MM.1S (cell line): Measurements from ENCODE around the gene BRINP3.

Experiments
- EZH2 ChIP-seq: fragments of 300-600 bp; sonication (generic); optimal IDR thresholded peaks from 2 replicates; pipeline ENCODE3; 2017; ENCODE audit warnings: low read depth, mild to moderate bottlenecking, antibody characterized with exemption, low read length, mixed read lengths
- TF ChIP-seq, protein P1 (sequence below): fragments of 300-600 bp; sonication (generic); IDR thresholded peaks from 2 replicates; pipeline ENCODE4 v1.5.1; 2016; ENCODE audit warnings: antibody characterized with exemption, low read length, mixed read lengths

DNA sequence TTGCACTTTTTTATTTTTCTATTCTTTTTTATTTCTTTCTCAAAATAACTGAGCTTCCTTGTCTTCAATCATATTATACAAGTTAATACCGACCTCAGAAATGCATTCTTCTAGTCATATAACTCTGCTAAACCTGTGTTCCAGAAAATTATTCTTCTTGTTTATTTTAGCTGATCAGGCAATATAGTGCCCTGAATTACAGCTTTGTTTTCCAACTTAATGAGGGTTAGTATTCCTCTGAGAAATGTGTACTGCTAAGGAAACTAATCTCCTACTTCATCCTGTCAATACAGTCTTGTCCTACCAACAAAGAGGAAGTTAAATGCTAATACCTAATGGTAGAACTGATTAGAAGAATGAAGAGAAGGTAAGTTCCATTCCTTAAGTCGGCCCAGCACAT lies 13.0 kb downstream of the BRINP3 start:
- TF ChIP-seq, protein P1, sequence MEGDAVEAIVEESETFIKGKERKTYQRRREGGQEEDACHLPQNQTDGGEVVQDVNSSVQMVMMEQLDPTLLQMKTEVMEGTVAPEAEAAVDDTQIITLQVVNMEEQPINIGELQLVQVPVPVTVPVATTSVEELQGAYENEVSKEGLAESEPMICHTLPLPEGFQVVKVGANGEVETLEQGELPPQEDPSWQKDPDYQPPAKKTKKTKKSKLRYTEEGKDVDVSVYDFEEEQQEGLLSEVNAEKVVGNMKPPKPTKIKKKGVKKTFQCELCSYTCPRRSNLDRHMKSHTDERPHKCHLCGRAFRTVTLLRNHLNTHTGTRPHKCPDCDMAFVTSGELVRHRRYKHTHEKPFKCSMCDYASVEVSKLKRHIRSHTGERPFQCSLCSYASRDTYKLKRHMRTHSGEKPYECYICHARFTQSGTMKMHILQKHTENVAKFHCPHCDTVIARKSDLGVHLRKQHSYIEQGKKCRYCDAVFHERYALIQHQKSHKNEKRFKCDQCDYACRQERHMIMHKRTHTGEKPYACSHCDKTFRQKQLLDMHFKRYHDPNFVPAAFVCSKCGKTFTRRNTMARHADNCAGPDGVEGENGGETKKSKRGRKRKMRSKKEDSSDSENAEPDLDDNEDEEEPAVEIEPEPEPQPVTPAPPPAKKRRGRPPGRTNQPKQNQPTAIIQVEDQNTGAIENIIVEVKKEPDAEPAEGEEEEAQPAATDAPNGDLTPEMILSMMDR = no peak
- TF ChIP-seq EZH2 = no peak
